ENCODE measurements around the gene TMEM184A.
"Not testable (repeated sequence)": the region's sequence is repeated elsewhere in the genome, so short reads cannot be mapped to it uniquely, and the experiment has no call there.

The TMEM184A gene

DNA sequence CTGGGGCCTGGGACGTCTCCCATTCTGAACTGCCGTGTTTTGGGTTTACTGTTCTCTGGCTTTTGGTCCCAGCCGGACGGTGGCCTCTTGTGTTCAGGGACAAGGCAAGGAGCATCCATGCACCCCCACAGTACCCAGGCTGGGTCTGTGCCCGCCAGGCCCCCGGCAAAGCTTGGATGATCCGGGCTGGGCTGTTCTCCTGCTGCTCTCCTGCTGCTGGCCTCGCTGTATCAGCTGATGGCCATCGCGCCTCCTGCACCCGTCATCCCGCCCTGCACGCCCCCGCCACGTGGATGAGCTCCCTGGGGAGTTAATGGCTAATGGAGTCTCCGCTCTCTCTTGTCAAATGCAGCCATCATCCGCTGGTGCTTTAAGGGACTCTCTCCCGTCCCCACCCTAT is 28.7 kb upstream of the TMEM184A start:
- H3K27ac Mint-ChIP-seq, result no peak overlapping the region
- peaks cover 7% of the 10 kb centered on the region for H3K4me1 Mint-ChIP-seq
- H3K36me3 Mint-ChIP-seq, result peaks cover 5% of the 10 kb centered on the region
- H3K9me3 Mint-ChIP-seq, result no peaks in the 10 kb centered on the region
- DNase-seq (ENCODE audit: low spot score in 2 of 2) (no peak), ATAC-seq (ENCODE audit: low read depth) (no peak)
- peaks cover 2% of the 10 kb centered on the region for H3K27me3 Mint-ChIP-seq
- H3K4me3 Mint-ChIP-seq, result no peak overlapping the region

DNA sequence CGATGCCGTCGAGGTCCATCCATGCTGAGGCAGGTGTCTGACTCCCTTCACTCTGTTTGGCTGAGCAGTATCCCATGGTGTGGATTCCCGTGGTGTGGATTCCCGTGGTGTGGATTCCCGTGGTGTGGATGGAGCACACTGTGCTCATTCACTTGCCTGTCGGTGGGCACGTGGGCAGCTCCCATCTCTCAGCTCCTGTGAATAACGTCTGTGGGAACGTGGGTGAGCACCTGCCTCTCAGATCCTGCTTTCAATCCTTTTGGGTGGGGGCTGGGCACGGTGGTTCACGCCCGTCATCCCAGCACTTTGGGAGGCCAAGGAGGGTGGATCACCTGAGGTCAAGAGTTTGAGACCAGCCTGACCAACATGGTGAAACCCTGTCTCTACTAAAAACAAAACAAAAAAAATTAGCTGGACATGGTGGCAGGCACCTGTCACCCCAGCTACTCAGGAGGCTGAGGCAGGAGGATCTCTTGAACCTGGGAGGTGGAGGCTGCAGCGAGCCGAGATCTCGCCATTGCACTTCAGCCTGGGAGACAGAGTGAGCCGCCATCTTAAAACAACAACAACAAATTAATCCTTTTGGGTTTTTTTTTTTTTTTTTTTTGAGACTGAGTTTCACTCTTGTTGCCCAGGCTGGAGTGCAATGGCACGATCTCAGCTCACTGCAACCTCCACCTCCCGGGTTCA is 27.4 kb upstream of the TMEM184A start:
- H3K36me3 Mint-ChIP-seq; H3K27me3 Mint-ChIP-seq; DNase-seq (ENCODE audit: low spot score in 2 of 2); H3K4me3 Mint-ChIP-seq; ATAC-seq (ENCODE audit: low read depth); H3K27ac Mint-ChIP-seq; H3K9me3 Mint-ChIP-seq: not testable (repeated sequence)
- peaks cover 12% of the 10 kb centered on the region for H3K4me1 Mint-ChIP-seq

GRCh38 chr7:1580422-1581030 is 24.5 kb upstream of the TMEM184A start:
- DNase-seq (ENCODE audit: low spot score in 2 of 2), result no peak
- no peak for ATAC-seq (ENCODE audit: low read depth)
- Mint-ChIP-seq H3K27me3 (no peaks in the 10 kb centered on the region), H3K4me3 (no peak overlapping the region), H3K9me3 (peaks cover 3% of the 10 kb centered on the region), H3K4me1 (peaks cover 16% of the 10 kb centered on the region), H3K27ac (peak overlapping the region; percentile 28), H3K36me3 (peaks cover 9% of the 10 kb centered on the region)

GRCh38 chr7:1579481-1580421 is 23.7 kb upstream of the TMEM184A start:
- H3K27ac Mint-ChIP-seq, result peak overlapping the region; percentile 28
- peaks cover 16% of the 10 kb centered on the region for H3K4me1 Mint-ChIP-seq
- peak; percentile 97 for ATAC-seq (ENCODE audit: low read depth)
- H3K36me3 Mint-ChIP-seq, result peaks cover 7% of the 10 kb centered on the region
- H3K27me3 Mint-ChIP-seq, result no peaks in the 10 kb centered on the region
- DNase-seq (ENCODE audit: low spot score in 2 of 2), result peak; percentile 65 to 76
- H3K9me3 Mint-ChIP-seq, result peaks cover 3% of the 10 kb centered on the region
- peak overlapping the region; percentile 27 for H3K4me3 Mint-ChIP-seq

DNA sequence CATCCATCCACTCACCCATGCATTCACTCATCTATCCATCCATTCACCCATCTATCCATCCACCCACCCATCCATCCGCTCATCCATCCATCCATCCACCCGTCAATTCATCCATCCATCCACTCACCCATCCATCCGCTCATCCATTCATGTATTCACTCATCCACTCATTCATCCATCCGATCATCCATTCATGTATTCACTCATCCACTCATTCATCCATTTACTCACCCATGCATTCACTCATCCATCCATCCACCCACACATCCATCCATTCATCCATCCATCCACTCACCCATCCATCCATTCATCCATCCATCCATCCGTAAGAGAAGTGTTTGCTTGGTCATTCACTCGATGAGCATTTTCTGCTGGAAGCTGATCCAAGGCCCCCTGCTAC is 22.5 kb upstream of the TMEM184A start:
- Mint-ChIP-seq H3K27me3 (no peaks in the 10 kb centered on the region), H3K9me3 (peaks cover 3% of the 10 kb centered on the region), H3K36me3 (peaks cover 6% of the 10 kb centered on the region), H3K27ac (no peak overlapping the region), H3K4me1 (peaks cover 16% of the 10 kb centered on the region), H3K4me3 (no peak overlapping the region)
- DNase-seq (ENCODE audit: low spot score in 2 of 2) (no peak), ATAC-seq (ENCODE audit: low read depth) (no peak)

GRCh38 chr7:1576521-1577253 is 20.7 kb upstream of the TMEM184A start:
- H3K4me1 Mint-ChIP-seq, result peaks cover 24% of the 10 kb centered on the region
- H3K27ac Mint-ChIP-seq, result no peak overlapping the region
- DNase-seq (ENCODE audit: low spot score in 2 of 2) (no peak), ATAC-seq (ENCODE audit: low read depth) (no peak)
- H3K4me3 Mint-ChIP-seq, result no peak overlapping the region
- peaks cover 3% of the 10 kb centered on the region for H3K9me3 Mint-ChIP-seq
- H3K27me3 Mint-ChIP-seq, result no peaks in the 10 kb centered on the region
- peaks cover 8% of the 10 kb centered on the region for H3K36me3 Mint-ChIP-seq

- H3K36me3 Mint-ChIP-seq, result peaks cover 8% of the 10 kb centered on the region
- H3K4me3 Mint-ChIP-seq, result no peak overlapping the region
- no peaks in the 10 kb centered on the region for H3K27me3 Mint-ChIP-seq
- H3K27ac Mint-ChIP-seq, result no peak overlapping the region
- peaks cover 27% of the 10 kb centered on the region for H3K4me1 Mint-ChIP-seq
- DNase-seq (ENCODE audit: low spot score in 2 of 2), result no peak
- no peak for ATAC-seq (ENCODE audit: low read depth)
- H3K9me3 Mint-ChIP-seq, result peaks cover 3% of the 10 kb centered on the region
Observed at GRCh38 chr7:1575809-1576208, 19.8 kb upstream of the TMEM184A start.

DNA sequence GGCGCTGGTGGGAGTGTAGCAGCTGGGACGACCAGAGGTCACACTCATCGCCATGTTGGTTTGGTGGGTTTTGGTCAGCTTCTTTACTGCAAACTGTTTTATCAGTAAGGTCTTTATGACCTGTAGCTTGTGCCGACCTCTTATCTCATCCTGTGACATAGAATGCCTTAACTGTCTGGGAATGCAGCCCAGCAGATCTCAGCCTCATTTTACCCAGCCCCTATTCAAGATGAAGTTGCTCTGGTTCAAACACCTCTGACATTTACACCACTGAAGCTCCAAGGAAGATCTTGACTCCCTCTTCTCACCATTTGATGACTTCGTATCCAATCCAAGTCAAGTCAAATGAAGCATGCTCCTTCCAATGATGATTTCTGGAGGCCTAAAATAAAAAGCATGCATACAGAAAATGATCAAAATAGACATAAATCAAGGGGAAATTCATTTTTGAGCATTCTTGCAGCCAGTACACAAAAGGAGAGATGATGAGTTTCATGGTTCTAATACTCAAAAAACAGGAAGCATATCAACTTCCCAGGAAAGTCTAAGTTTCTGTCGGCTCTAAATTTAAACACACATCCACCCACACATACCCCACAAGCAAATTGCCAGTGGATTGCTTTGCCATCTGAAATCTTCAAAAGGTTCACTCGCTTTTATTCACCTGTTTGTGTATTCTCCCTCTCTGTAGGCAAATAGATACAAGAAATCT is 16.3 kb upstream of the TMEM184A start:
- ATAC-seq (ENCODE audit: low read depth) (no peak), DNase-seq (ENCODE audit: low spot score in 2 of 2) (no peak)
- peak overlapping the region; percentile 90 for H3K4me3 Mint-ChIP-seq
- peak overlapping the region; percentile 60 for H3K27ac Mint-ChIP-seq
- H3K4me1 Mint-ChIP-seq, result peaks cover 17% of the 10 kb centered on the region
- H3K9me3 Mint-ChIP-seq, result no peaks in the 10 kb centered on the region
- H3K36me3 Mint-ChIP-seq, result peaks cover 4% of the 10 kb centered on the region
- H3K27me3 Mint-ChIP-seq, result no peaks in the 10 kb centered on the region

DNA sequence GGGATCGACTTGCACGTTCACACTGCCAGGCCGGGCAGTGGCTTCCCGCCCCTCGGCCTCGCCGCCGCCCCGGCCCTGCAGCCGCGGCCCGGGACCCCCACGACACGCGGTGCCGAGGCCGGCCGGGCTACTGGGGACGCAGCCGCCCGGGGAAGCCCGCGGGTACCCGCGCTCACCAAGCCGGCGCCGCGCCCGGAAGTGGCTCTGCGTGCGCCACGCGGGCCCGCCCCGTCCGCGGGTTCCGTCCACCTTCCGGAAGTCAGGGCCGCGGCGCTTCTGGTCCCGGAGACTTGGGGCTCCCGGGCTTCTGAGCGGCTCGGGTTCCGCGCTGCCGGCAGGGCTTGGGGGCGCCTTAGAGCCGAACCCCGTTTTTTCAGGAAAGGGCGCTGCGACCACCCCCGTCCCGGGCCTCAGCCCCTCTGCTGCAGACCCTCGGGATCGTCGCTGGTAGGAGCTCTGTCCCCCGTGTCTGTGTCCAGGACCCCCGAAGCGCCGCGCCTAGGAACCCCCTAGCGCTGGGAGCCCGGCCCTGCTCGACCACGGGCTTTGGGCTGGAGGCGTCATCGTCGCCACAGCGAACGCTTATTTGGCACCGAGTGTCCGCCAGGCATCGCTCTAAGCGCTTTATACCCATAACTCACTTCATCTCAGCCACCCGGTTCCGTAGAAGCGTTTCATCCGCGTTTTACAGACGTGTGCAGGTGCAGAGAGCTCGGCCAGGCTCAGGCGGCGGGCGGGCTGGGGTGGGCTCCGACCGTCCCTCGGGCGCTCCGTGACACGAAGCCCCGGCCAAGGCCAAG is 14.0 kb upstream of the TMEM184A start, which contains the start of gene PSMG3:
PSMG3 (minus strand) TSS at position 200 of the 800 bp plus-strand sequence. CDS start 693 bp downstream, outside the sequence.
- peak; percentile 86 to 87 for DNase-seq (ENCODE audit: low spot score in 2 of 2)
- H3K9me3 Mint-ChIP-seq, result no peaks in the 10 kb centered on the region
- H3K36me3 Mint-ChIP-seq, result peaks cover 14% of the 10 kb centered on the region
- H3K27ac Mint-ChIP-seq, result peak within 1 kb of the TSS; percentile 97
- peak within 1 kb of the TSS; percentile 90 for H3K4me3 Mint-ChIP-seq
- no peaks in the 10 kb centered on the region for H3K27me3 Mint-ChIP-seq
- peaks cover 20% of the 10 kb centered on the region for H3K4me1 Mint-ChIP-seq
- ATAC-seq (ENCODE audit: low read depth), result peak; percentile 86

DNA sequence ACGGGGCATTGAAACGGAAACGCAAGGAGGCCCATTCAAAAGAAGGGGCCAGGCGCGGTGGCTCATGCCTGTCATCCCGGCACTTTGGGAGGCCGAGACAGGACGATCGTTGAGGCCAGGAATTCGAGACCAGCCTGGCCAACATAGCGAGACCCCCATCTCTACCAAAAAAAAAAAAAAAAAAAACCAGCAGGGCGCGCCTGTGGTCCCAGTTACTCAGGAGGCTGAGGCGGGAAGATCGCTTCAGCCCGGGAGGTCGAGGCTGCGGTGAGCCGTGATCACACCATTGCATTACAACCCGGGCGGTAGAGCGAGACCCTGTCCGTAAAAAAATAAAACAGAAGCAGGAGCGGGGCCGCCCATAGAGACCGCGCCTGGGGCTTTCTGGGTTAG is 13.4 kb upstream of the TMEM184A start:
- no peaks in the 10 kb centered on the region for H3K9me3 Mint-ChIP-seq
- peaks cover 20% of the 10 kb centered on the region for H3K4me1 Mint-ChIP-seq
- peak overlapping the region; percentile 90 for H3K4me3 Mint-ChIP-seq
- H3K36me3 Mint-ChIP-seq, result peaks cover 14% of the 10 kb centered on the region
- DNase-seq (ENCODE audit: low spot score in 2 of 2) (no peak), ATAC-seq (ENCODE audit: low read depth) (peak; percentile 34)
- H3K27ac Mint-ChIP-seq, result peak overlapping the region; percentile 97
- no peaks in the 10 kb centered on the region for H3K27me3 Mint-ChIP-seq

DNA sequence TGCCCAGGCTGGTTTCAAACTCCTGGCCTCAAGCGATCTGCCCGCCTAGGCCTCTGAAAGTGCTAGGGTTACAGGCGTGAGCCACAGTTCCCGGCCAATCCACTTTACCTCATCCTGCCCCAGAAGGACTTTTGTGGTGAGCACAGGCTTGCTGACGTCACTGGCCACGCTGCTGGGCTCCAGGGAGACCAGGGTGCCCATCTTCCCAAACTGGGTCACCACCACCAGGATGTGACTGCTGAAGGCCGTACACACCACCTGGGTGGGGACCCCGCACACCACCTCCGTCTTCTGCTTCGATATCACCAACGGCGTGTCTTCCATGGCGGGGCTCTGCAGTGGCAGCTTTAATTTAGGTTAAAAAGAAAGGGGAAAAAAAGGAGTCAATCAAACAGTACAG is 13.0 kb upstream of the TMEM184A start:
- Mint-ChIP-seq H3K27ac (peak overlapping the region; percentile 97), H3K4me1 (peaks cover 20% of the 10 kb centered on the region), H3K27me3 (no peaks in the 10 kb centered on the region), H3K36me3 (peaks cover 14% of the 10 kb centered on the region), H3K4me3 (peak overlapping the region; percentile 90), H3K9me3 (no peaks in the 10 kb centered on the region)
- DNase-seq (ENCODE audit: low spot score in 2 of 2) (no peak), ATAC-seq (ENCODE audit: low read depth) (no peak)

DNA sequence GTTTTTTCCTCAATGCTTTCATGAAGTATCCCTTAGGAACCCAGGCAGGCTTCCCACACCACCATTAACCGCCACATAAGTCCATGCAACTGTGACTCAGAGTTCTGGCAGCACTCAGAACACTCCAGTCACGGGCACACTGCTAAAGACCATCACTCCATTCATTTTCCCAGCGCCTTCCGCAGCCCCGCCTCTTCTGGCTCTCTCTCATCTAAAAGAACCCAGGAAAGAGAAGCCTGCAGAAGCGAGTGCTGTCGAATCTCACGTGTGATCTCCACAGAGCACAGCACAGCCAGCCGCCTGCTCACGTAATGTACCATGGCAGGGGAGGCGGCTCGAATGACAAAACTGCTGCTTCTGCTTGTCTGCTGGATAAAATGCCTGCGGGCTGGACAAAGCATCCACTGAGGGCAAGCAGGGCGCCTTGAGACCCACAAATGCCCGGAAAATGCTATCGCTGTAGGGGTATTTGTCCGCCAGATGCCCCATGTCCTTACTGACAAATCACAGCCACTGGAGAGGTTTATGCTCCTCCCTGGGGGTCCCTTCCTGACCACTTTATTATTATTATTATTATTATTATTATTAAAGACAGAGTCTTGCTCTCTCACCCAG is 12.0 kb upstream of the TMEM184A start:
- Mint-ChIP-seq H3K27me3 (no peaks in the 10 kb centered on the region), H3K27ac (no peak overlapping the region), H3K36me3 (peaks cover 14% of the 10 kb centered on the region), H3K9me3 (no peaks in the 10 kb centered on the region), H3K4me1 (peaks cover 19% of the 10 kb centered on the region), H3K4me3 (no peak overlapping the region)
- DNase-seq (ENCODE audit: low spot score in 2 of 2), result no peak
- no peak for ATAC-seq (ENCODE audit: low read depth)
